IMR-90 (cell line): ENCODE measurements around the gene SP3.

Source experiments
- CTCF ChIP-seq: conservative IDR thresholded peaks from 2 replicates; pipeline ENCODE4 v1.5.1; 2012; ENCODE audit warnings: mild to moderate bottlenecking, low read depth, low read length, improper control_type of control experiment
- MAFK ChIP-seq: IDR thresholded peaks from 2 replicates; pipeline ENCODE4 v1.6.1; 2012; ENCODE audit warnings: low read depth, low read length, improper control_type of control experiment
- MXI1 ChIP-seq: IDR thresholded peaks from 2 replicates; pipeline ENCODE4 v1.6.1; 2012; ENCODE audit warnings: low read depth, mild to moderate bottlenecking, low read length, moderate library complexity, borderline replicate concordance
- POLR2A ChIP-seq: IDR thresholded peaks from 2 replicates; pipeline ENCODE4 v1.6.1; 2012; ENCODE audit warnings: mild to moderate bottlenecking, low read depth, low read length
- RCOR1 ChIP-seq: IDR thresholded peaks from 2 replicates; pipeline ENCODE4 v1.6.1; 2012; ENCODE audit warnings: mild to moderate bottlenecking, low read length, improper control_type of control experiment; ENCODE audit not compliant: insufficient replicate concordance
- RFX5 ChIP-seq: IDR thresholded peaks from 2 replicates; pipeline ENCODE4 v1.8.0; 2012; ENCODE audit warnings: low read depth, mild to moderate bottlenecking, low read length, moderate library complexity
- SMC3 ChIP-seq: fragments of 150-350 bp; IDR thresholded peaks from 2 replicates; pipeline ENCODE4 v1.6.1; 2016; ENCODE audit warnings: low read depth, mild to moderate bottlenecking, antibody characterized with exemption, low read length, moderate library complexity
- USF2 ChIP-seq: fragments of 150-350 bp; IDR thresholded peaks from 2 replicates; pipeline ENCODE4 v1.6.1; 2017; ENCODE audit warnings: mild to moderate bottlenecking, antibody characterized with exemption, low read length, low read depth

- TF ChIP-seq POLR2A (no peak), CTCF (no peak), RFX5 (no peak), SMC3 (no peak), MXI1 (no peak), USF2 (no peak), MAFK (no peak), RCOR1 (no peak)
Observed at GRCh38 chr2:173881886-173882285, 83.3 kb downstream of the SP3 start.
